ENCODE results near the gene GAS2.

Gene GAS2

DNA sequence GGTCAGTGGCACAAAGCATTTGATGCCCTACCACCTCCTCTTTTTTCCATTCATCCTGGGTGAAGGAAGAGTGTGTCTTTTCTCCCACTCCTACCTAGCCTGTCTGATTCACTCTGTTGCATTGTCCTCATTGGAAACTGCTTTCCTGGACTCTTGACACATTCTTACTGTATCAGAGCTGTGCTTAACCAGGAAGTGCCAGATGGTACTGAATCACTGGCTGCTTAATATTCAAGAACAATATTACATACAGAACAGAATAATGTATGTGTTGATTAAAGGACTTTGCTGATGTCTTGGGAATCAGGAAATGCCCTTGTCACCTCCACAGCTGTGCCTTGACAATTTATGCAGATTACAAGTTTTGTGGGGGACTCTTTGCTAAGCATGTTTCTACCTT is 118.8 kb downstream of the GAS2 start:
- no peak for DNase-seq (ENCODE audit: low read depth, low spot score)
- CTCF ChIA-PET, result interaction anchor here (3.7 kb wide), 1 partner anchor 449 kb away, joined by 36 read pairs; no protein-coding TSS in a partner anchor
- no peak overlapping the region for H3K4me3 ChIP-seq (ENCODE audit: low read depth, low read length)
- TF ChIP-seq, protein P1, sequence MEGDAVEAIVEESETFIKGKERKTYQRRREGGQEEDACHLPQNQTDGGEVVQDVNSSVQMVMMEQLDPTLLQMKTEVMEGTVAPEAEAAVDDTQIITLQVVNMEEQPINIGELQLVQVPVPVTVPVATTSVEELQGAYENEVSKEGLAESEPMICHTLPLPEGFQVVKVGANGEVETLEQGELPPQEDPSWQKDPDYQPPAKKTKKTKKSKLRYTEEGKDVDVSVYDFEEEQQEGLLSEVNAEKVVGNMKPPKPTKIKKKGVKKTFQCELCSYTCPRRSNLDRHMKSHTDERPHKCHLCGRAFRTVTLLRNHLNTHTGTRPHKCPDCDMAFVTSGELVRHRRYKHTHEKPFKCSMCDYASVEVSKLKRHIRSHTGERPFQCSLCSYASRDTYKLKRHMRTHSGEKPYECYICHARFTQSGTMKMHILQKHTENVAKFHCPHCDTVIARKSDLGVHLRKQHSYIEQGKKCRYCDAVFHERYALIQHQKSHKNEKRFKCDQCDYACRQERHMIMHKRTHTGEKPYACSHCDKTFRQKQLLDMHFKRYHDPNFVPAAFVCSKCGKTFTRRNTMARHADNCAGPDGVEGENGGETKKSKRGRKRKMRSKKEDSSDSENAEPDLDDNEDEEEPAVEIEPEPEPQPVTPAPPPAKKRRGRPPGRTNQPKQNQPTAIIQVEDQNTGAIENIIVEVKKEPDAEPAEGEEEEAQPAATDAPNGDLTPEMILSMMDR (IDR thresholded peaks at IDR 0.05; ENCODE audit: insufficient read depth, low read length, missing control alignments), result no peak
- POLR2A ChIA-PET, result no interaction called here

DNA sequence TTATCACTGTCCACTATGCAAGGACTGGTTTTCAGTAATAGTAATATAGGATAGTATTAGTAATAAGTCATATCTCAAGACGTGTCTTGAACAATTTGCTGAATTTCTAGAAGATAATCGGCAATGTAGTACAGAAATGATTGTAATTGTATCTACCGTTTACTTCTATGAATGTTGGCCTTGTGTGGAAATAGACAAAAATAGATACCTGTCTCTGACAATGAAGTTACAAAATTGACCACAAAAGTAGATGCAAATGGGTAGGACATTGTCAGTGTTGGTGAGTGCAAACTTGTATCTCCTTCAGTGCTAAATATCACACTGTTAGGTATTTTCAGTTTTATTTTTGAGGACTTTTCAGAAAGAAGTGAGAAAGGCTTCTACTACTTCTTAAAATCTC is 120.1 kb downstream of the GAS2 start:
- CTCF ChIA-PET, result interaction anchor here (1.7 to 3.7 kb wide), 8 partner anchors 9 to 542 kb away, joined by 5 to 36 read pairs (median 8); no protein-coding TSS in a partner anchor
- no peak for DNase-seq (ENCODE audit: low read depth, low spot score)
- POLR2A ChIA-PET, result interaction anchor here (0.5 kb wide), 1 partner anchor 1985 kb away, joined by 3 read pairs; no protein-coding TSS in a partner anchor
- no peak overlapping the region for H3K4me3 ChIP-seq (ENCODE audit: low read depth, low read length)
- TF ChIP-seq, protein P1 (IDR thresholded peaks at IDR 0.05; ENCODE audit: insufficient read depth, low read length, missing control alignments), result no peak

DNA sequence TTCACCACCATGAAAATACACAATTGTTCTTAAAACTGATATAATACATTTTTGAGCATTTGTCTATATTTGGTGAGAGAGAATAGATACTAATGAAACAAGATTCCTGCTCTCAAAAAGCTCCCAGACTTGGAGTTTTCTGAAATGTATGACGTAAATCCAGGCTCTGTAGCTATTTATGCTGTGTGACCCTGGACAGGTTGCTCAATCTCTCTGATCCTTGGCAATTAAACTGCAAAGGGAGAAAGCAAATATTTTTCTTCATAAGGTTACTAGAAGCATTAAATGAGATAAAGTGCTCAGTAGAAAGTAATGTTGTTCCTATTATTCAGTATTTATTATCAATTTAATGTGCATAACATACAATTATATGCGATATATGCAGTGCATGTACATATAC is 120.6 kb downstream of the GAS2 start:
- no peak for DNase-seq (ENCODE audit: low read depth, low spot score)
- ChIA-PET POLR2A (interaction anchor here (0.5 kb wide), 1 partner anchor 1984 kb away, joined by 3 read pairs; no protein-coding TSS in a partner anchor), CTCF (interaction anchor here (0.9 to 3.7 kb wide), 18 partner anchors 10 to 542 kb away, joined by 3 to 36 read pairs (median 6); partner anchors contain the start of gene SVIP)
- H3K4me3 ChIP-seq (ENCODE audit: low read depth, low read length), result no peak overlapping the region
- TF ChIP-seq, protein P1 (IDR thresholded peaks at IDR 0.05; ENCODE audit: insufficient read depth, low read length, missing control alignments), result no peak

DNA sequence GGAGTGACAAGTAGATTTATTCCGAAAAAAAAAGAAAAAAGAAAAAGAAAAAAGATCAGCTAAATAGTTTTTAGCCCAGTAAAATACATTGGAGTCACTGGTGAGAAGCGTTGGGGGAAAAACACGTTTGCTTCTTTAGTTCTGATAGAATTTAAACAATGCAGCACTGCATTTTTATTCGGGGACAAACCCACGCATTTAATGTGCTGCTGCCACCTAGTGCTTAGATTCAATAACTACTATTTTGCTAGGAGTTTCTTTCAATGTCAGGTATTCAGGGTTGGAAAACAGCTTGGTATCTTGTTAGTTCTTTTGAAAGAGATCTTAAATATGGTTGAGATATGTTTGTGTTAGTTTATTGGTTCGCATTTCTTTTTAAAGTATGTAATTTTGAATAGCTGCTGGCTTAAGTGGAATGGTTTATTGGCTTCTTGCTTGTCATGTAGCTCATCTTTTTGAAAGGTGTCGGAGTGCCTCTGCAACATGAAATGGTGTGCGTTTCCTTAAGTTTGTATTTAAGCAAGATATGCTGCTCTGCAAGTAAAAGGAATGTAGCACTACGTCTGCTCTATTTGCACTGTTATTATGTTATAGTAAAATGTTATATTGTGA is 121.2 kb downstream of the GAS2 start:
- H3K4me3 ChIP-seq (ENCODE audit: low read depth, low read length), result no peak overlapping the region
- ChIA-PET POLR2A (no interaction called here), CTCF (interaction anchor here (0.7 to 3.7 kb wide), 25 partner anchors 8 to 544 kb away, joined by 3 to 36 read pairs (median 4); partner anchors contain the start of gene SVIP)
- TF ChIP-seq, protein P1 (IDR thresholded peaks at IDR 0.05; ENCODE audit: insufficient read depth, low read length, missing control alignments), result peak; percentile 54
- DNase-seq (ENCODE audit: low read depth, low spot score), result peak; percentile 14

DNA sequence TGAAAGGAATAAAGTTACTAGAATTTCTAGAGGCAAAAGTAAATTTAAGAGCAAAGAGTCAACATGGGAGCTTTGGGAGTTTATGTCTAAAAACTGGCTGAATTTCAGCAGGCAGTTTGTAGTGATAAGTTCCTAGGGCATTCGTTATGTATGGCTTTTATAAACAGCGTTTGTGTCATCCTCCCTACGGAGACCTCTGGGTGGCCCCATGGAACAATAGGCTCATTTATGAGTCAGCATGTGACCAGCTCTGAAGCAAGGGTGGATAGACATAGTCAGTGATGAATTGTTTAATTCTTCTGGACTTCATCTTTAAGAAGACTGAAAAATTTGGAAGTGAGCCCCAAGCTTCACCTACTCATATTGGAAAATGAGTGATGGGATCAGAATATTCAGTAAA is 126.1 kb downstream of the GAS2 start:
- H3K4me3 ChIP-seq (ENCODE audit: low read depth, low read length), result no peak overlapping the region
- CTCF ChIA-PET, result interaction anchor here (1.3 to 1.6 kb wide), 3 partner anchors 8 to 459 kb away, joined by 3 to 7 read pairs (median 4); no protein-coding TSS in a partner anchor
- DNase-seq (ENCODE audit: low read depth, low spot score), result no peak

DNA sequence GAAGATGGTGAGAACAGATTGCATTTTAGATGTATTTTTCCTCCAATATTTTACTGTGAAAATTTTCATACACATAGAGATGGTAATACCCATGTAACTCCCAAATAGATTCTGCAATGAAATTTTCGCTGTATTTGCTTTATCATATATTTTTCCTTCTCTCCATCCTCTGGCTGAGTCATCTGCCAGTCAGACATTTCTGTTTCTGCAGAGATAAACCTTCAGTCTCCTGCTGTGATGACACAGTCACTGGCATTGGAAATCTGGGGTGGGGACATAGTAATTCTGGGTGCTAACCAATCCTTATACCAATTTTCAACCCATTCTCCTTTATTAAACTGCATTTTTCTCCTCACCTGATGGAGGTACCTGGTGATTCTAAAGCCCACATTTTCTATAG is 129.5 kb downstream of the GAS2 start:
- H3K4me3 ChIP-seq (ENCODE audit: low read depth, low read length), result no peak overlapping the region
- ChIA-PET CTCF (interaction anchor here (1.4 kb wide), 1 partner anchor 8 kb away, joined by 3 read pairs; no protein-coding TSS in a partner anchor), POLR2A (no interaction called here)
- DNase-seq (ENCODE audit: low read depth, low spot score), result no peak
- TF ChIP-seq, protein P1 (IDR thresholded peaks at IDR 0.05; ENCODE audit: insufficient read depth, low read length, missing control alignments), result no peak

More for the DNA sequence above, 126.1 kb downstream of the GAS2 start:
- POLR2A ChIA-PET, result interaction anchor here (0.9 kb wide), 1 partner anchor 37 kb away, joined by 4 read pairs; the partner anchor contains the start of gene SVIP
- TF ChIP-seq, protein P1 (IDR thresholded peaks at IDR 0.05; ENCODE audit: insufficient read depth, low read length, missing control alignments), result no peak

Data from AG04449 (cell line).